HepG2 (cell line): ENCODE measurements around the gene PIK3IP1. TPM values are rescaled to one million over a fixed set of nuclear protein-coding genes. Genes with fewer than 3 reads are reported as not detected.

Source experiments
- ATAC-seq: fragments of 200-7000 bp; cut with Tn5 transposase; 3 replicates; pipeline ENCODE4 v1.9.1; 2020; ENCODE audit warnings: mild to moderate bottlenecking, moderate library complexity
- BruUV-seq: library from RNA; stranded (reverse); fragments of 400-500 nt; replicated peaks from 2 replicates; lab custom pipeline; 2021; lab: Mats Ljungman, UMichigan
- CTCF ChIA-PET: fragments of 300-600 bp; formaldehyde crosslinking; extraction: SDS; loops from one replicate; lab custom pipeline; 2021; ENCODE audit warnings: low total read pairs, inconsistent platforms, low intra/inter-chr PET ratio; lab: Yijun Ruan, JAX
- POLR2A ChIA-PET: fragments of 350-600 bp; sonication (Branson Sonifier 250); formaldehyde crosslinking; loops from one replicate; lab custom pipeline; 2020; ENCODE audit warnings: antibody characterized with exemption, inconsistent platforms; lab: Yijun Ruan, JAX
- DNase-seq: peaks from one replicate; pipeline ENCODE4 v3.0.0-alpha.2; 2015; ENCODE audit warnings: low spot score
- FAIRE-seq: peaks from 3 replicates; lab custom pipeline; 2011; peaks lifted over from hg19 to GRCh38; lab: Jason Lieb, UNC
- H2AFZ ChIP-seq: one replicate; pipeline ENCODE4 v1.6.1; 2011; ENCODE audit warnings: low read length, inconsistent platforms
- H3K27ac ChIP-seq: fragments of 300-600 bp; 3 replicates; pipeline ENCODE4 v1.8.0; 2011; ENCODE audit warnings: mixed run types, mild to moderate bottlenecking, mixed read lengths, low read length, inconsistent platforms; ENCODE audit not compliant: insufficient read depth; ENCODE audit errors: extremely low read length
- H3K27me3 ChIP-seq, 2 experiments: fragments of 200-600 bp in 1 of 2; 2 replicates in 1 of 2; 3 replicates in 1 of 2; pipeline versions ENCODE4 v1.6.0 to v1.8.0; 2011; ENCODE audit warnings: low read length in 2 of 2, mild to moderate bottlenecking in 2 of 2, moderate library complexity in 2 of 2, inconsistent platforms in 1 of 2; ENCODE audit not compliant: insufficient read depth in 2 of 2, control insufficient read depth in 1 of 2
- H3K36me3 ChIP-seq, 2 experiments: fragments of 200-600 bp in 1 of 2; replicated peaks in 1 of 2; 2 replicates in 1 of 2; 3 replicates in 1 of 2; pipeline versions ENCODE4 v1.5.1 to v1.8.0; 2011; ENCODE audit warnings: low read length in 2 of 2, inconsistent platforms in 1 of 2; ENCODE audit not compliant: insufficient read depth in 2 of 2, control insufficient read depth in 1 of 2
- H3K4me1 ChIP-seq: 2 replicates; pipeline ENCODE4 v1.5.1; 2012; ENCODE audit warnings: low read length, inconsistent platforms; ENCODE audit not compliant: insufficient read depth
- H3K4me2 ChIP-seq: 2 replicates; pipeline ENCODE4 v1.6.0; 2011; ENCODE audit warnings: low read depth, low read length, inconsistent platforms
- H3K4me3 ChIP-seq, 3 experiments: fragments of 200-600 bp in 1 of 3; sonication (generic), shearing (Covaris generic) in 1 of 3; replicated peaks in 1 of 3; 2 replicates each; pipeline ENCODE4 v1.5.1; 2011 to 2016; ENCODE audit warnings: low read length in 3 of 3, inconsistent platforms in 2 of 3, low read depth in 2 of 3, mild to moderate bottlenecking in 2 of 3, control low read depth in 1 of 3, mixed read lengths in 1 of 3; ENCODE audit not compliant: insufficient read depth in 1 of 3
- H3K79me2 ChIP-seq: one replicate; pipeline ENCODE4 v1.6.1; 2011; ENCODE audit warnings: low read length, inconsistent platforms; ENCODE audit not compliant: insufficient read depth
- H3K9ac ChIP-seq: 2 replicates; pipeline ENCODE4 v1.6.0; 2011; ENCODE audit warnings: mild to moderate bottlenecking, low read depth, low read length, inconsistent platforms; ENCODE audit not compliant: insufficient read depth
- H3K9me3 ChIP-seq: 2 replicates; pipeline ENCODE4 v1.5.1; 2012; ENCODE audit warnings: mild to moderate bottlenecking, low read length
- H4K20me1 ChIP-seq: 2 replicates; pipeline ENCODE4 v1.6.0; 2011; ENCODE audit warnings: inconsistent platforms, mild to moderate bottlenecking, low read length, moderate library complexity; ENCODE audit not compliant: insufficient read depth
- CEBPG ChIP-seq: IDR thresholded peaks from 2 replicates; pipeline ENCODE4 v1.6.1; 2016
- ELF1 ChIP-seq: sonication (generic); formaldehyde crosslinking; IDR thresholded peaks from 2 replicates; pipeline ENCODE4 v1.4.0; 2020; ENCODE audit warnings: missing genetic modification reagents
- MBNL3 ChIP-seq: fragments of 250-450 bp; sonication (Bioruptor Pico); conservative IDR thresholded peaks from 2 replicates; pipeline ENCODE4 v1.8.0; 2022; ENCODE audit warnings: mild to moderate bottlenecking, inconsistent platforms
- STAG1 ChIP-seq: sonication (generic); formaldehyde crosslinking; IDR thresholded peaks from 2 replicates; pipeline ENCODE4 v1.4.0; 2020; ENCODE audit warnings: missing genetic modification reagents
- THYN1 ChIP-seq: sonication (generic); formaldehyde crosslinking; IDR thresholded peaks from 2 replicates; pipeline ENCODE4 v1.8.1; 2023; ENCODE audit warnings: low read depth, mild to moderate bottlenecking, moderate library complexity, missing genetic modification reagents, borderline replicate concordance
- ZFP41 ChIP-seq: sonication (generic); formaldehyde crosslinking; IDR thresholded peaks from 2 replicates; pipeline ENCODE4 v1.4.0; 2020; ENCODE audit warnings: mild to moderate bottlenecking, missing genetic modification reagents, borderline replicate concordance
- ZKSCAN8 ChIP-seq: IDR thresholded peaks from 2 replicates; pipeline ENCODE4 v1.6.1; 2016; ENCODE audit warnings: borderline replicate concordance, missing genetic modification reagents, missing compliant biosample characterization
- ZNF331 ChIP-seq: sonication (generic); formaldehyde crosslinking; IDR thresholded peaks from 2 replicates; pipeline ENCODE4 v1.4.0; 2020; ENCODE audit warnings: missing genetic modification reagents
- ZNF44 ChIP-seq: sonication (generic); formaldehyde crosslinking; IDR thresholded peaks from 2 replicates; pipeline ENCODE4 v1.5.1; 2020; ENCODE audit warnings: mild to moderate bottlenecking, missing genetic modification reagents
- ZNF660 ChIP-seq: sonication (generic); formaldehyde crosslinking; IDR thresholded peaks from 2 replicates; pipeline ENCODE4 v1.5.1; 2020; ENCODE audit warnings: mild to moderate bottlenecking, low read depth, missing genetic modification reagents, borderline replicate concordance
- ZNF850 ChIP-seq: sonication (generic); formaldehyde crosslinking; conservative IDR thresholded peaks from 2 replicates; pipeline ENCODE4 v1.9.0; 2021; ENCODE audit warnings: mild to moderate bottlenecking, missing genetic modification reagents
- ZSCAN22 ChIP-seq: sonication (generic); formaldehyde crosslinking; IDR thresholded peaks from 2 replicates; pipeline ENCODE4 v1.4.0; 2020; ENCODE audit warnings: mild to moderate bottlenecking, missing genetic modification reagents
- WGBS: methylation state at CpG from one replicate; pipeline ENCODE4 v1.1.6; 2017; ENCODE audit warnings: low lambda C conversion rate; 5-methylcytosine and 5-hydroxymethylcytosine counted together
- in situ Hi-C: cut with HindIII; loops from 2 replicates; pipeline ENCODE4 v1.10.0; 2017; ENCODE audit warnings: low pct_unique_long_range_greater_than_20kb; ENCODE audit not compliant: extremely low pct_ligation_motif_present
- intact Hi-C: fragments of 100-400 bp; cut with micrococcal nuclease; formaldehyde crosslinking; loops from one replicate; pipeline ENCODE4 v1.10.0; 2022; ENCODE audit not compliant: unreplicated experiment
- polyA plus RNA-seq, 8 experiments: library from polyadenylated mRNA; depleted of rRNA in 3 of 8; stranded (reverse) in 7 of 8; unstranded in 1 of 8; fragments of >200 nt; fragmentation: Illumina TruSeq in 4 of 8; extraction: Trizol in 4 of 8; gene quantifications; 2 replicates each; pipeline versions ENCODE4 v1.2.1 to v1.2.3, GENCODE V29; 2011 to 2016; ENCODE audit warnings: low read depth in 4 of 8, missing spikeins in 1 of 8, mixed read lengths in 1 of 8; ENCODE audit not compliant: insufficient read depth in 1 of 8
- total RNA-seq, 5 experiments: library from RNA; depleted of rRNA; stranded (reverse); fragments of >200 nt; fragmentation: Illumina TruSeq; extraction: Trizol; gene quantifications; 2 replicates each; pipeline ENCODE4 v1.2.3, GENCODE V29; 2016; ENCODE audit warnings: low read depth in 1 of 5
- TF ChIP-seq, protein P1 (sequence below): sonication (generic); formaldehyde crosslinking; IDR thresholded peaks from 2 replicates; pipeline ENCODE4 v1.4.0; 2020; ENCODE audit warnings: mild to moderate bottlenecking, missing genetic modification reagents
- TF ChIP-seq, protein P2 (sequence below): sonication (generic); formaldehyde crosslinking; IDR thresholded peaks from 2 replicates; pipeline ENCODE4 v1.4.0; 2020; ENCODE audit warnings: missing genetic modification reagents

The PIK3IP1 gene
- total and polyA plus RNA-seq, 2 of the 13 experiments (the other 11 are each of a cell fraction or from before 2014, with no cell fraction given): 1.3 to 2.5 TPM

DNA sequence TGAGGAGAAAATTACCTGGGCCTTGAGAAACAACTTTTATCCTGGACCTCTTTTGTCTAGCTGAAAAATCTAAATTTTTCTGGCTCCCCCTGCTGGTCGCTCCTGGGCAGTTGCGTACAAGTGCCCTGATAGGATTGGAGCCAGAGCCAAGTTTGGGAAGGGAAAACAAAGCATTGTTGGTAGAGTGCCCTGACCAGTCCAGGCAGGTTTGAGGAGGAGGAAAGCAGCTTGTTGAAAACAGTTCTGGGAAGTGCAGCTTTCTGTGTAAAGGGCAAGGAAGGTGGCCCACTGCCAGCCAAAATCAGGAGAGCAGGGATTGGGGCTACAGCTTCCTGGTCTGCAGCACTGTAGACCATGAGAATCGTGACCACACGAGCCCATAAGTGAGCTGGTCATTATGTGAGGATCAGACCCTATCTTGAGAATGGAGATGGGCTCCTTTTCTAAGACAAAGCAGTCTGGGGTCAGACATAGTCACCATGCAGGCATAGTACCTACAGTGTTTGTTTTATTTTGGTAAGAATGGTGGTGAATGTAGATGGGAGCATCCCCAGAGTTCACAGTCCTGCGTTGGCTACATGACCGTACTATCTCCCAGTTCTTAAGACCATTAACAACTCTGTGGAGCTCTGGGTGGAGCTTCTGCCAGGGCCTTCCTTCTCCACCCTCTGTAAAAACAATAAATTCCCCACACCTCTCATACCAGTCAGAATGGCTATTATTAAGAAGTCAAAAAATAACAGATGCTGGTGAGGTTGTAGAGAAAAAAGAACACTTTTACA is 21.3 kb upstream of the PIK3IP1 start:
- Histone ChIP-seq H3K4me3 (0 out of 6 replicates have a peak overlapping the region, but pooled peaks of 1 of the 3 experiments have one; percentile 21), H3K9me3 (peaks cover 13% of the 10 kb centered on the region), H3K27me3 (no peaks in the 10 kb centered on the region), H3K4me1 (peaks cover 9% of the 10 kb centered on the region; the same call in 1 of the 2 replicates), H3K36me3 (no peaks in the 10 kb centered on the region), H3K79me2 (no peaks in the 10 kb centered on the region), H3K9ac (no peak overlapping the region), H4K20me1 (no peaks in the 10 kb centered on the region), H3K4me2 (peak overlapping the region; percentile 57), H2AFZ (peak overlapping the region; percentile 70), H3K27ac (no peak overlapping the region)
- ChIA-PET POLR2A (interaction anchor here (0.7 to 1.2 kb wide), 2 partner anchors 23 to 33 kb away, joined by 3 to 6 read pairs; partner anchors contain the start of gene PATZ1), CTCF (interaction anchor here (0.8 kb wide), 1 partner anchor 21 kb away, joined by 3 read pairs; the partner anchor contains the start of gene PIK3IP1)
- in situ Hi-C loops (no loop called here), intact Hi-C loops (loop anchor here (1.0 kb wide), 1 partner anchor 21 kb away; the partner anchor contains the start of gene PIK3IP1)
- peak; percentile 95 for ATAC-seq
- BruUV-seq: no TSS peak
- 43% methylated on average over 6 of the region's 6 CpGs for WGBS
- FAIRE-seq: peak; percentile 60
- peak; percentile 46 for DNase-seq
- TF ChIP-seq, protein P1, sequence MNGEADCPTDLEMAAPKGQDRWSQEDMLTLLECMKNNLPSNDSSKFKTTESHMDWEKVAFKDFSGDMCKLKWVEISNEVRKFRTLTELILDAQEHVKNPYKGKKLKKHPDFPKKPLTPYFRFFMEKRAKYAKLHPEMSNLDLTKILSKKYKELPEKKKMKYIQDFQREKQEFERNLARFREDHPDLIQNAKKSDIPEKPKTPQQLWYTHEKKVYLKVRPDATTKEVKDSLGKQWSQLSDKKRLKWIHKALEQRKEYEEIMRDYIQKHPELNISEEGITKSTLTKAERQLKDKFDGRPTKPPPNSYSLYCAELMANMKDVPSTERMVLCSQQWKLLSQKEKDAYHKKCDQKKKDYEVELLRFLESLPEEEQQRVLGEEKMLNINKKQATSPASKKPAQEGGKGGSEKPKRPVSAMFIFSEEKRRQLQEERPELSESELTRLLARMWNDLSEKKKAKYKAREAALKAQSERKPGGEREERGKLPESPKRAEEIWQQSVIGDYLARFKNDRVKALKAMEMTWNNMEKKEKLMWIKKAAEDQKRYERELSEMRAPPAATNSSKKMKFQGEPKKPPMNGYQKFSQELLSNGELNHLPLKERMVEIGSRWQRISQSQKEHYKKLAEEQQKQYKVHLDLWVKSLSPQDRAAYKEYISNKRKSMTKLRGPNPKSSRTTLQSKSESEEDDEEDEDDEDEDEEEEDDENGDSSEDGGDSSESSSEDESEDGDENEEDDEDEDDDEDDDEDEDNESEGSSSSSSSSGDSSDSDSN (CRISPR knock-in tag): no peak
- TF ChIP-seq CEBPG (CRISPR knock-in tag) (peak; percentile 40), ZNF850 (CRISPR knock-in tag) (no peak), STAG1 (peak; percentile 59), ZNF660 (CRISPR knock-in tag) (no peak), ZNF331 (CRISPR knock-in tag) (0 out of 2 replicates have a peak, but pooled peaks have one; percentile 13), ZFP41 (no peak), ZSCAN22 (CRISPR knock-in tag) (no peak), ZKSCAN8 (CRISPR knock-in tag) (no peak), ELF1 (CRISPR knock-in tag) (no peak), THYN1 (CRISPR knock-in tag) (no peak), ZNF44 (no peak), MBNL3 (CRISPR knock-in tag) (no peak)
- TF ChIP-seq, protein P2, sequence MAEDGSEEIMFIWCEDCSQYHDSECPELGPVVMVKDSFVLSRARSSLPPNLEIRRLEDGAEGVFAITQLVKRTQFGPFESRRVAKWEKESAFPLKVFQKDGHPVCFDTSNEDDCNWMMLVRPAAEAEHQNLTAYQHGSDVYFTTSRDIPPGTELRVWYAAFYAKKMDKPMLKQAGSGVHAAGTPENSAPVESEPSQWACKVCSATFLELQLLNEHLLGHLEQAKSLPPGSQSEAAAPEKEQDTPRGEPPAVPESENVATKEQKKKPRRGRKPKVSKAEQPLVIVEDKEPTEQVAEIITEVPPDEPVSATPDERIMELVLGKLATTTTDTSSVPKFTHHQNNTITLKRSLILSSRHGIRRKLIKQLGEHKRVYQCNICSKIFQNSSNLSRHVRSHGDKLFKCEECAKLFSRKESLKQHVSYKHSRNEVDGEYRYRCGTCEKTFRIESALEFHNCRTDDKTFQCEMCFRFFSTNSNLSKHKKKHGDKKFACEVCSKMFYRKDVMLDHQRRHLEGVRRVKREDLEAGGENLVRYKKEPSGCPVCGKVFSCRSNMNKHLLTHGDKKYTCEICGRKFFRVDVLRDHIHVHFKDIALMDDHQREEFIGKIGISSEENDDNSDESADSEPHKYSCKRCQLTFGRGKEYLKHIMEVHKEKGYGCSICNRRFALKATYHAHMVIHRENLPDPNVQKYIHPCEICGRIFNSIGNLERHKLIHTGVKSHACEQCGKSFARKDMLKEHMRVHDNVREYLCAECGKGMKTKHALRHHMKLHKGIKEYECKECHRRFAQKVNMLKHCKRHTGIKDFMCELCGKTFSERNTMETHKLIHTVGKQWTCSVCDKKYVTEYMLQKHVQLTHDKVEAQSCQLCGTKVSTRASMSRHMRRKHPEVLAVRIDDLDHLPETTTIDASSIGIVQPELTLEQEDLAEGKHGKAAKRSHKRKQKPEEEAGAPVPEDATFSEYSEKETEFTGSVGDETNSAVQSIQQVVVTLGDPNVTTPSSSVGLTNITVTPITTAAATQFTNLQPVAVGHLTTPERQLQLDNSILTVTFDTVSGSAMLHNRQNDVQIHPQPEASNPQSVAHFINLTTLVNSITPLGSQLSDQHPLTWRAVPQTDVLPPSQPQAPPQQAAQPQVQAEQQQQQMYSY (CRISPR knock-in tag): no peak
